Gastrocnemius medialis (tissue), 4 donors: ENCODE data around the gene HMHB1.

ENCODE experiments used
- POLR2A ChIP-seq, 2 donors: fragments of 450-650 bp; IDR thresholded peaks; one replicate each; pipeline ENCODE4 v1.6.1; 2017; ENCODE audit warnings: antibody characterized with exemption in 2 of 2, mild to moderate bottlenecking in 2 of 2, moderate library complexity in 2 of 2
- TF ChIP-seq, protein P1 (sequence below), 5 experiments: fragments of 450-650 bp in 3 of 5; fragments of 200-600 bp in 2 of 5; sonication (generic) in 2 of 5; IDR thresholded peaks in 4 of 5; conservative IDR thresholded peaks in 1 of 5; 1 replicate in 4 of 5; 2 replicates in 1 of 5; pipeline ENCODE4 v1.5.1; 2016 to 2019; ENCODE audit warnings: antibody characterized with exemption in 5 of 5, mild to moderate bottlenecking in 3 of 5, moderate library complexity in 3 of 5

DNA sequence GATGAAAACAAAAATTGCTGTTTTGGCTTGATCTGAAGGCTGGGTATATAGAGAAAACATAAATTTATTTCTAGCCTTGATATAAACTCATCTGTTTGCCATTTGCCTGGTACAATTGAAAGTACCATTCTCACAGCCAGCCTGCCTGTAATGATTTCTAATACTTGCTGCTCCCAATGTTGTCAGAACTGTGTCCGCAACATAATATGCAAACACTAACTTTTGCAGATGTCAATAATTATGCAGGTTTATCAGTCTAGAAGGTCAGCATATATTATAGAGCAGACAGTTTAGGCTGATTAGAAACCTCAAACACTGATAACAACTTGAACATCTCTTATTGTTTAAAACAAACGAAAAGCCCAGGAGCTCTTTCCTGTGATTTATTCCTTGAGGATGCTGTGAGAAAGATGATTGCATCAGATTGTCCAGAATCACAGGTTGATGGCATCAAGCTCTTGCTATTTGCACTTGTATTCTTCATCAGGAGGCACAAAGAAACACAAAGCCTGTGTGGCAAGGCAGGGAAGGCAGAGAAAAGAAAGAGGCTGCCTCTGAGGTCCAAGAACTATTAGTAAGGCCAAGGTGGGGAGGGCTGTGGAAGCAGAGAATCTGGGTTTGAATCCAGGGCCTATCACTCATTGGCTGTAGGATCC, 21.4 kb upstream of the HMHB1 start:
- TF ChIP-seq, protein P1, sequence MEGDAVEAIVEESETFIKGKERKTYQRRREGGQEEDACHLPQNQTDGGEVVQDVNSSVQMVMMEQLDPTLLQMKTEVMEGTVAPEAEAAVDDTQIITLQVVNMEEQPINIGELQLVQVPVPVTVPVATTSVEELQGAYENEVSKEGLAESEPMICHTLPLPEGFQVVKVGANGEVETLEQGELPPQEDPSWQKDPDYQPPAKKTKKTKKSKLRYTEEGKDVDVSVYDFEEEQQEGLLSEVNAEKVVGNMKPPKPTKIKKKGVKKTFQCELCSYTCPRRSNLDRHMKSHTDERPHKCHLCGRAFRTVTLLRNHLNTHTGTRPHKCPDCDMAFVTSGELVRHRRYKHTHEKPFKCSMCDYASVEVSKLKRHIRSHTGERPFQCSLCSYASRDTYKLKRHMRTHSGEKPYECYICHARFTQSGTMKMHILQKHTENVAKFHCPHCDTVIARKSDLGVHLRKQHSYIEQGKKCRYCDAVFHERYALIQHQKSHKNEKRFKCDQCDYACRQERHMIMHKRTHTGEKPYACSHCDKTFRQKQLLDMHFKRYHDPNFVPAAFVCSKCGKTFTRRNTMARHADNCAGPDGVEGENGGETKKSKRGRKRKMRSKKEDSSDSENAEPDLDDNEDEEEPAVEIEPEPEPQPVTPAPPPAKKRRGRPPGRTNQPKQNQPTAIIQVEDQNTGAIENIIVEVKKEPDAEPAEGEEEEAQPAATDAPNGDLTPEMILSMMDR (IDR thresholded peaks at IDR 0.05 in 4 of 5, conservative IDR thresholded peaks at IDR 0.05 in 1 of 5), result no peak
- TF ChIP-seq POLR2A (IDR thresholded peaks at IDR 0.05), result no peak
